ENCODE measurements around the gene KCNAB1.

DNA sequence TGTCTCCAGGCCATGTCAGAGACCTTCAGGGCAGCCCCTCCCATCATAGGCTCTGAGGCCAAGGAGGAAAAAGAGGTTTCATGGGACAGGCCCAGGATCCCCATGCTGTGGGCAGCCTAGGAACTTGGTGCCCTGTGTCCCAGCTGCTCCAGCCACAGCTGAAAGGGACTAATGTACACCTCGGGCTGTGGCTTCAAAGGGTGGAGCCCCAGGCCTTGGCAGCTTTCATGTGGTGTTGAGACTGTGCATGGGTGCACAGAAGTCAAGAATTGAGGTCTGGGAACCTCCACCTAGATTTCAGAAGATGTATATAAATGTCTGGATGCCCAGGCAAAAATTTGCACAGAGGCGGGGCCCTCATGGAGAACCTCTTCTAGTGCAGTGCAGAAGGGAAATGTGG lies 441.2 kb downstream of the KCNAB1 start:
- TF ChIP-seq, protein P1, sequence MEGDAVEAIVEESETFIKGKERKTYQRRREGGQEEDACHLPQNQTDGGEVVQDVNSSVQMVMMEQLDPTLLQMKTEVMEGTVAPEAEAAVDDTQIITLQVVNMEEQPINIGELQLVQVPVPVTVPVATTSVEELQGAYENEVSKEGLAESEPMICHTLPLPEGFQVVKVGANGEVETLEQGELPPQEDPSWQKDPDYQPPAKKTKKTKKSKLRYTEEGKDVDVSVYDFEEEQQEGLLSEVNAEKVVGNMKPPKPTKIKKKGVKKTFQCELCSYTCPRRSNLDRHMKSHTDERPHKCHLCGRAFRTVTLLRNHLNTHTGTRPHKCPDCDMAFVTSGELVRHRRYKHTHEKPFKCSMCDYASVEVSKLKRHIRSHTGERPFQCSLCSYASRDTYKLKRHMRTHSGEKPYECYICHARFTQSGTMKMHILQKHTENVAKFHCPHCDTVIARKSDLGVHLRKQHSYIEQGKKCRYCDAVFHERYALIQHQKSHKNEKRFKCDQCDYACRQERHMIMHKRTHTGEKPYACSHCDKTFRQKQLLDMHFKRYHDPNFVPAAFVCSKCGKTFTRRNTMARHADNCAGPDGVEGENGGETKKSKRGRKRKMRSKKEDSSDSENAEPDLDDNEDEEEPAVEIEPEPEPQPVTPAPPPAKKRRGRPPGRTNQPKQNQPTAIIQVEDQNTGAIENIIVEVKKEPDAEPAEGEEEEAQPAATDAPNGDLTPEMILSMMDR (IDR thresholded peaks at IDR 0.05 in 2 of 3, conservative IDR thresholded peaks at IDR 0.05 in 1 of 3; ENCODE audit: borderline replicate concordance in 1 of 3, insufficient read depth in 1 of 3, low read depth in 2 of 3, low read length in 2 of 3): no peak
- TF ChIP-seq POLR2AphosphoS5 (IDR thresholded peaks at IDR 0.05; ENCODE audit: low read depth, low read length) (no peak), SIN3A (IDR thresholded peaks at IDR 0.05; ENCODE audit: low read depth) (no peak), ELF1 (IDR thresholded peaks at IDR 0.05; ENCODE audit: borderline replicate concordance, low read depth) (no peak), FOSL1 (IDR thresholded peaks at IDR 0.05; ENCODE audit: low read depth) (no peak)
- TF ChIP-seq, protein P2, sequence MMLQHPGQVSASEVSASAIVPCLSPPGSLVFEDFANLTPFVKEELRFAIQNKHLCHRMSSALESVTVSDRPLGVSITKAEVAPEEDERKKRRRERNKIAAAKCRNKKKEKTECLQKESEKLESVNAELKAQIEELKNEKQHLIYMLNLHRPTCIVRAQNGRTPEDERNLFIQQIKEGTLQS (IDR thresholded peaks at IDR 0.05): no peak
- TF ChIP-seq, protein P3, sequence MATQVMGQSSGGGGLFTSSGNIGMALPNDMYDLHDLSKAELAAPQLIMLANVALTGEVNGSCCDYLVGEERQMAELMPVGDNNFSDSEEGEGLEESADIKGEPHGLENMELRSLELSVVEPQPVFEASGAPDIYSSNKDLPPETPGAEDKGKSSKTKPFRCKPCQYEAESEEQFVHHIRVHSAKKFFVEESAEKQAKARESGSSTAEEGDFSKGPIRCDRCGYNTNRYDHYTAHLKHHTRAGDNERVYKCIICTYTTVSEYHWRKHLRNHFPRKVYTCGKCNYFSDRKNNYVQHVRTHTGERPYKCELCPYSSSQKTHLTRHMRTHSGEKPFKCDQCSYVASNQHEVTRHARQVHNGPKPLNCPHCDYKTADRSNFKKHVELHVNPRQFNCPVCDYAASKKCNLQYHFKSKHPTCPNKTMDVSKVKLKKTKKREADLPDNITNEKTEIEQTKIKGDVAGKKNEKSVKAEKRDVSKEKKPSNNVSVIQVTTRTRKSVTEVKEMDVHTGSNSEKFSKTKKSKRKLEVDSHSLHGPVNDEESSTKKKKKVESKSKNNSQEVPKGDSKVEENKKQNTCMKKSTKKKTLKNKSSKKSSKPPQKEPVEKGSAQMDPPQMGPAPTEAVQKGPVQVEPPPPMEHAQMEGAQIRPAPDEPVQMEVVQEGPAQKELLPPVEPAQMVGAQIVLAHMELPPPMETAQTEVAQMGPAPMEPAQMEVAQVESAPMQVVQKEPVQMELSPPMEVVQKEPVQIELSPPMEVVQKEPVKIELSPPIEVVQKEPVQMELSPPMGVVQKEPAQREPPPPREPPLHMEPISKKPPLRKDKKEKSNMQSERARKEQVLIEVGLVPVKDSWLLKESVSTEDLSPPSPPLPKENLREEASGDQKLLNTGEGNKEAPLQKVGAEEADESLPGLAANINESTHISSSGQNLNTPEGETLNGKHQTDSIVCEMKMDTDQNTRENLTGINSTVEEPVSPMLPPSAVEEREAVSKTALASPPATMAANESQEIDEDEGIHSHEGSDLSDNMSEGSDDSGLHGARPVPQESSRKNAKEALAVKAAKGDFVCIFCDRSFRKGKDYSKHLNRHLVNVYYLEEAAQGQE (IDR thresholded peaks at IDR 0.05; ENCODE audit: low read depth): no peak

Measured in HCT116 (cell line).